ENCODE measurements around the gene GNB1L. TPM values are rescaled to one million over a fixed set of nuclear protein-coding genes. Genes with fewer than 3 reads are reported as not detected.

Gene GNB1L
- polyA plus RNA-seq, 1 donor, result 4.4 TPM

DNA sequence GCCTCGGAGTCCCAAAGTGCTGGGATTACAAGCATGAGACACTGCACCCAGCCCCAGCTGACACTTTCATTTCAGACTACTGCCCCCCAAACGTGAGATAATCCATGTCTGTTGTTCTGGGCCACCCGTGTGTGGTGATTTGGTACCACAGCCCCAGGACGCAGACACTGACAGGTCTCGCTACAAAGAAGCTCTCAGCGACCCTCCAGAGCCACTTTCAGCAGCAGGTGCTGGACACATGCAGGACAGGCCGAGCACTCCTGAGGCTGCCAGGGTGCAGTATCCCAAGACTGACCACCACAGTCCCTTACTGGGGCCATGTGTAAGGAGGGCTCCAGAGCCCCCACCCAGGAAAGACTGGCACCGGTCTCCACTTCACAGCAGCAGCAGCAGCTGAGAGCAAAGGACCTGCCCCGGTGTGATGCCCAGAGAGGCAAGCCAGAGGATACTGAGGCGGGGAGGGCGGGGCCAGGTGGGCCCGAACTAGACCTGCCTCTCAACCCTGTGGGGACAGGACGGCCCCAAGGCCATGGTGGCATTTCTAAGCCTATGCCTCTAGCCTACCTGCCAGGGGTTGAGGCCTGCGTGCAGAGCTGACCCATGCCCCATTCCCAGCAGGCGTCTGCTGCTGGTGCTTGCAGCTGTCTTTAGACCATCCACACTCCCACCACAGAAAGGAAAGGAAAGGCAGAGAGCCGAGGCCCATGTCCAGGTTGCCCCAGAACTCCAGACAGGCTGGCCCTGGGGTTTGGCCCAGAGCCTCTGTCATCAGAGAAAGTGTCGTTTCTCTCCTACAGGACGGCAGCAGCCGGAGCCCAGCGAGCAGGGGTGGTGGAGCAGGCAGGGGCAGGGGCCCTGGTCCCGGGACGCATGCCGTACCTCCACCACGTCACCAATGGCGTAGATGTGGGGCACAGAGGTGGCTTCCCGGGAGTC, 28.0 kb upstream of the GNB1L start:
- Histone ChIP-seq H3K27me3 (ENCODE audit: control insufficient read depth, insufficient read depth, low read length) (no peaks in the 10 kb centered on the region), H3K27ac (ENCODE audit: low read length) (no peak overlapping the region), H3K4me1 (ENCODE audit: control insufficient read depth, insufficient read depth, low read length) (peaks cover 12% of the 10 kb centered on the region), H3K4me3 (ENCODE audit: low read length) (no peak overlapping the region), H3K36me3 (ENCODE audit: control insufficient read depth, insufficient read depth, low read length) (peaks cover 18% of the 10 kb centered on the region), H3K9me3 (ENCODE audit: control insufficient read depth, low read depth, low read length) (no peaks in the 10 kb centered on the region)
- no peak for DNase-seq
- no CpG with 5 or more reads among the region's 26 CpGs for WGBS (ENCODE audit: insufficient coverage, low lambda C conversion rate)

DNA sequence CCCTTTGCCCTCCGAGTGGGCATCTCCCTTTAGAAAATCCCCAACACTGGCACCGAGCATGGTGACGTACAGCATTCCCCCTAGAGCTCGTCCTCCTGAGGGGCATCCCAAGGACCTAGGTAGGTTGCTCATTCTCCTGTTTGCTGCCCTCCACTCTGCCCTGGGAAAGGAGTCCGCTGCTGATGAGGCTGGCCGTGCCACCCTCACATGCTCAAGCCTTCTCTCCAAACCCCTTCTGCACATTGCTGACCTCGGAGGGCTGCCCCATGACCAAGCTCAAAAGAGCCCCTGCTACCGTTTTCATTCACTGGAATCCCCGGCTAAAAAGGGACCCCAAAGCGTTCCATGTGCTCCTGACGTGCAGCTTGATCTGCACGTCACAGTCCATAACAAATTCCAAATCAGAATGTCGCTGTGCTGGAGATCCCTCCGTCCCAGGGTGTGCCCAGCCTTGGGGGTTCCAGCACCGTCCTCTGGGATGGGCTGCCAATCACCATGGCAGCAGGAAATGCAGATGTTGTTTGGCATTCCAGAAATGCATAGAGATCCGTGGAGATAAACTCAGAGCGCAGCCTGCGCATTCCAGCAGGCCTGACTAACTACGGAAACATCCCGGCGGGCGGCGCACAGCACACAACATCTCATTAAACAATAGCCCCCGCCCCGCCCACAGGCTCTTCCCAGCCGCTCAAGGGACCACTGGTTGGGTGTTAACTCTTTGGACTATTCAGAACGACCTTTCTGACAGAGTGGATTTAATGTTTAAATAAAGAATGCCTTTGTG, 26.3 kb upstream of the GNB1L start:
- H3K27me3 ChIP-seq (ENCODE audit: control insufficient read depth, insufficient read depth, low read length), result no peaks in the 10 kb centered on the region
- H3K36me3 ChIP-seq (ENCODE audit: control insufficient read depth, insufficient read depth, low read length), result peaks cover 24% of the 10 kb centered on the region
- no CpG with 5 or more reads among the region's 27 CpGs for WGBS (ENCODE audit: insufficient coverage, low lambda C conversion rate)
- peak overlapping the region; percentile 32 for H3K27ac ChIP-seq (ENCODE audit: low read length)
- H3K4me1 ChIP-seq (ENCODE audit: control insufficient read depth, insufficient read depth, low read length), result peaks cover 12% of the 10 kb centered on the region
- H3K4me3 ChIP-seq (ENCODE audit: low read length), result no peak overlapping the region
- no peaks in the 10 kb centered on the region for H3K9me3 ChIP-seq (ENCODE audit: control insufficient read depth, low read depth, low read length)
- peak; percentile 58 to 65 for DNase-seq

DNA sequence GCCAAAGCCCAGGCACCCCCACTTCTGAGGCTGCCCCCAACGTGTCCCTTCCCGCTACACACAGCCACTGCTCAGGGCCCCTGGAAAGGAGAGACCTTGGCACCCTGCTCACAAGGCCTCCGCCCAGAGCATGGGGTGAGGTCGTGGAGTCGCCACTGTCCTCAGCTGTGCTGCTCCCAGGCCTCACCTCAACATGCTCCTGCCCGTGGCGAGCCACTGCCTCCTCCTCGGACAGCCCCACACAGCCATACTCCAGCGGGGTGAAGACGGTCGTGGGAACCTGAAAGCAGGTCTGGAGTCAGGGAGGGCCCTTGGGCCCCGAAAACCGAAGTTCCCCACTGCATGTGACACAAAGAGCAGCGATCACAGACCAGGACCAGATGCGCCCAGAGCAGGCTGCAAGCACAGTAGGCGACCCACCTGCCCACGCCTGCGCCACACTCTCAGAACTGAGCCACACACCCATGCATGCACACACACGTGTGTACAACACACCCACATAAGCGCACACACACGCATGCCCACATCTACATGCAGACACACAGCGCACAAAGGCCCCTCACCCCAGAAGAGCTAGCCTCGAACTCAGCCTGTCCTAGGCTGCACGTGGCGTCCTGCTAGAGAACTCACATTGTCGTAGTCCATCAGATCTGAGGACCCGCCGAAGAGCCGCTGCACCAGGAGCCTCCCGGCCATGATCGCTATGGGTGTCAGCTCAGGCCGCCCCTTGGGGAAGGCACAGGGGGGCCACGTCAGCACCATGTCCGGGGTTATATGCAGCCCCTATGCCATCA, 25.5 kb upstream of the GNB1L start:
- no peak for DNase-seq
- no CpG with 5 or more reads among the region's 34 CpGs for WGBS (ENCODE audit: insufficient coverage, low lambda C conversion rate)
- Histone ChIP-seq H3K27ac (ENCODE audit: low read length) (peak overlapping the region; percentile 32), H3K9me3 (ENCODE audit: control insufficient read depth, low read depth, low read length) (no peaks in the 10 kb centered on the region), H3K4me3 (ENCODE audit: low read length) (no peak overlapping the region), H3K36me3 (ENCODE audit: control insufficient read depth, insufficient read depth, low read length) (peaks cover 24% of the 10 kb centered on the region), H3K27me3 (ENCODE audit: control insufficient read depth, insufficient read depth, low read length) (no peaks in the 10 kb centered on the region), H3K4me1 (ENCODE audit: control insufficient read depth, insufficient read depth, low read length) (peaks cover 12% of the 10 kb centered on the region)

DNA sequence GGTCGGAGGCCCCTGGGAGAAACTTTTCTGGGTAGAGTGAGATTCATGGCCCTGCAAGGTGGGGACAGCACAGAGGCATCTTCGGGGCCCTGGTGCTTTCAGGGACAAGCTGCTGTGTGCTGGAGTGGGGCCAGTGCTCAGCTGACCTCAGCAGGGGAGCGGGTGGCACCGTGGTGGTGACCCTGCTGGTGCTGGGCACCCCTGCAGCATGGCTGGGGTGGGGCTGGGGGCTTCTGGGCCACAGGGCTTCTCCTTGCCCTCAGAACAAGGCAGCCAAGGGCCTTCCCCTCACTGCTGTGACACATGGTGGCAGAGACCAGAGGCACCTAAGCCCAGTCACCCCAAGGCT, 24.9 kb upstream of the GNB1L start:
- Histone ChIP-seq H3K27me3 (ENCODE audit: control insufficient read depth, insufficient read depth, low read length) (no peaks in the 10 kb centered on the region), H3K4me3 (ENCODE audit: low read length) (no peak overlapping the region), H3K9me3 (ENCODE audit: control insufficient read depth, low read depth, low read length) (no peaks in the 10 kb centered on the region), H3K27ac (ENCODE audit: low read length) (no peak overlapping the region), H3K4me1 (ENCODE audit: control insufficient read depth, insufficient read depth, low read length) (peaks cover 12% of the 10 kb centered on the region), H3K36me3 (ENCODE audit: control insufficient read depth, insufficient read depth, low read length) (peaks cover 24% of the 10 kb centered on the region)
- WGBS (ENCODE audit: insufficient coverage, low lambda C conversion rate), result no CpG with 5 or more reads among the region's 4 CpGs
- DNase-seq, result no peak

DNA sequence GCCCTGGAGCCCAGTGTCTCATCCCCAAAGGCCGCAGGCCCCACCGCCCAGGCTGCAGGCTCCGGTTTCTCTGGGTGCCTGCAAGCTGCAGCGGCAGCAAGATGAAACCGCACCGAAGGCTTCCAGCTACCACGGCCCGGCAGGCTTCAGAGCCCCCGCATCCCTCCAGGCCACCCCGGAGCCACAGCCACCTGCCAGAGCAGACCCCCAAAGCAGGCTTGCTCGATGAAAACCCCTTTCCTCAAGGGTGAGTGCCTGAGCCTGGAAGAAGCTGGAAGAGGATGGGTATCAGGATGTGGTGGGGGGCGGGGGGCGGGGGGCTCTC, 24.5 kb upstream of the GNB1L start:
- WGBS (ENCODE audit: insufficient coverage, low lambda C conversion rate), result no CpG with 5 or more reads among the region's 13 CpGs
- Histone ChIP-seq H3K4me1 (ENCODE audit: control insufficient read depth, insufficient read depth, low read length) (peaks cover 14% of the 10 kb centered on the region), H3K4me3 (ENCODE audit: low read length) (no peak overlapping the region), H3K36me3 (ENCODE audit: control insufficient read depth, insufficient read depth, low read length) (peaks cover 24% of the 10 kb centered on the region), H3K9me3 (ENCODE audit: control insufficient read depth, low read depth, low read length) (no peaks in the 10 kb centered on the region), H3K27me3 (ENCODE audit: control insufficient read depth, insufficient read depth, low read length) (no peaks in the 10 kb centered on the region), H3K27ac (ENCODE audit: low read length) (no peak overlapping the region)
- no peak for DNase-seq

DNA sequence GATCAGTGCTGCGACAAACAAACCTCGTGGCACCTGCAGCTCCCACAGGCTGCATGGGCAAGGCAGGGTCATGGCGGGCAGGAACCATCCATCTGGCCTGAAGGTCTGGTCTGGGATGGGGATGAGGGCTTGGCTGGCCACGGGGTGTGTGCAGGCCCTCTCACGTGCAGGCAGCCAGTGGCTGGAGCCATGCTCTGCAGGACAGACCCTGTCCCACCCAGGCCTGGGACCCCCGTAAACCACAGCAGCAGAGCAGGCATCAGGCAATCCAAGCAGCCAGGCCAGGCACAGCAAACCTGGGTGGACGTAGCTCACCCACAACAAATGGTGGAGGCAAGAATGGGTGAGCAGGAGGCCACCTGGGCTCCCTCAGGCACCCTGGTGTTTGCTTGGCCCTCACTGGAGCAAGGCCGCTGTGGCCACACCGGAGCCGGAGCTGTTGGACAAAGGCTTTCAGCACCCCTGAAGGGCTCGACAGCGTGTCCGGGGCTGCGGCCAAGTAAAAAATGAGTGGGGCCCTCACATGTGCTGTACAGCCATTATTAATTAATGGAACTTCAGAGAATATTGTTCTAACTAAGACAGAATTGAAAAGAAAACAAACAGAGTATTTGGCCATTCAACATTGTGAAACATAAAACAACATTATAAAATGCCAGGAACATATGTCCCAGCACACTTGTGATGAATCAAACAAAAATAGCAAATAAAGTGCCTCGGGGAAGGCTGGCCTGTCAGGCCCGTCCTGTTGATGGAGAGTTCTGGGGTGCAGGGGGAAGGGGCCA, 24.0 kb upstream of the GNB1L start:
- no CpG with 5 or more reads among the region's 16 CpGs for WGBS (ENCODE audit: insufficient coverage, low lambda C conversion rate)
- H3K9me3 ChIP-seq (ENCODE audit: control insufficient read depth, low read depth, low read length), result no peaks in the 10 kb centered on the region
- peaks cover 20% of the 10 kb centered on the region for H3K4me1 ChIP-seq (ENCODE audit: control insufficient read depth, insufficient read depth, low read length)
- DNase-seq, result no peak
- no peaks in the 10 kb centered on the region for H3K27me3 ChIP-seq (ENCODE audit: control insufficient read depth, insufficient read depth, low read length)
- H3K4me3 ChIP-seq (ENCODE audit: low read length), result no peak overlapping the region
- H3K27ac ChIP-seq (ENCODE audit: low read length), result no peak overlapping the region
- H3K36me3 ChIP-seq (ENCODE audit: control insufficient read depth, insufficient read depth, low read length), result peaks cover 24% of the 10 kb centered on the region

DNA sequence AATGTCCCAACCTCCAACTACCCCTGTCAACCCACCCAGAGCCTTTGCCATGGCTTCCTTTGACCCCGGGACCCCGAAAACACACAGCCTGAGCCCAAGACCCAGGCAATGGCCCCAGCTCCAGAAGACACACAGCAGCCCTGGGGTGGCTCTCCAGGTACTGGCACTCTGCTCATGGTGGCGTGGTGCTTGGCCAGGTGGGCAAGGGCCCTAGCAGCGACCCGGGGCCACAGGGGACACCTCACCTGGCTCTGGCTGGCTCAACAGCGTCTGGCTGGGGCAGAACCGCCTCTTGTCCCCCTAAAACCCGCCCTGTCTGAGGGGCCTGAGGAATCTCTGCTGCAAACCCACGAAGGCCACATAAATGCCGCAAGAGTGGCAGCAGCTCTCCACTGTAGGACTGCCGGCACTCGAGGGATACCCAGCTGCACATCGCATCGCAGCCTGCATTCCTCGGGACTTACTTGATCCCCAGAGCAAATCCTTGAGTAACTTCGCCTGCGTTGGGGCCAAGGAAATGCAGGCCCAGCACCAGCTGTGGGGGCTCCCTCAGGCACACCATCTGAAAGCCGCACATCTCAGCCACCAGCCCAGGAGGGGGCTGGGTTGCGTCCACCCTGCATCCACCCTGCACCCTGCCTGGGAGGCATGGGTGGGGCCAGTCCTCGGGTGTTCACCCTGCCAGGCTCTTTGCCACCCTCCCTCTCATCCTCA, 23.1 kb upstream of the GNB1L start:
- WGBS (ENCODE audit: insufficient coverage, low lambda C conversion rate), result no CpG with 5 or more reads among the region's 20 CpGs
- DNase-seq, result no peak

DNA sequence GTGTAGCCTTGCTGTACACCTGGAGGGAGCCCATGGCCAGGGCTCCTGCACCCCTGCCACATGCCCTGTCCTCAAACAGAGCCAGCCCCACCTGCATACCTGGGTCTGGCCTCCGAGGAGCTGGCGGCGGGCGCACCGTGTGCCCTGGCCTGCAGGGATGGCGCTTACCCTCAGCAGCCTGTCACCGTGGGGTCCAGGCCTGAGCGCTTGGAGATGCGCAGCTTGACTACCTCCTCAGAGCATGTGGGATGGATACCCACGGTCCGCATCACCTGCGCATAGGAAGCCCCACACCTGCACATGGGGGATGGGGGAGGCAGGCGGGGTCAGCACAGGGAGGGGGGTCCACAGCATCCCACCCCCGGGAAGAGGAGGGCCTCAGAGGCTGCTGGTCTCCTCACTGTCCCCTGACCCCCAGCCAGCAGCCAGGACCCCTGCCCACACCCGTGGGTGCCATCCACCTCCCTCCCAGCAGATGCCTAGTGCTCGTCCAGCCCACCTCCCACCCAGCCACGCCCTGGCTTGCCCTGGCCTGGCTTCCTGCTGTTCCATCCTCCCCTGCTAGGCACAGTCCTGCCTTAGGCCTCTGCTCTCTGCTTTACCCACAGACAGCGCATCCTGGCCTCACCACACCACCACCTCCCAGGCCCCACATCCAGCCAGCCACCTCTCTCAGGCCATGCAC, 22.4 kb upstream of the GNB1L start:
- H3K9me3 ChIP-seq (ENCODE audit: control insufficient read depth, low read depth, low read length), result no peaks in the 10 kb centered on the region
- H3K4me3 ChIP-seq (ENCODE audit: low read length), result no peak overlapping the region
- peaks cover 16% of the 10 kb centered on the region for H3K36me3 ChIP-seq (ENCODE audit: control insufficient read depth, insufficient read depth, low read length)
- peaks cover 21% of the 10 kb centered on the region for H3K4me1 ChIP-seq (ENCODE audit: control insufficient read depth, insufficient read depth, low read length)
- DNase-seq, result no peak
- H3K27me3 ChIP-seq (ENCODE audit: control insufficient read depth, insufficient read depth, low read length), result no peaks in the 10 kb centered on the region
- no peak overlapping the region for H3K27ac ChIP-seq (ENCODE audit: low read length)
- WGBS (ENCODE audit: insufficient coverage, low lambda C conversion rate), result no CpG with 5 or more reads among the region's 18 CpGs

More for the DNA sequence above, 23.1 kb upstream of the GNB1L start:
- Histone ChIP-seq H3K4me1 (ENCODE audit: control insufficient read depth, insufficient read depth, low read length) (peaks cover 21% of the 10 kb centered on the region), H3K27me3 (ENCODE audit: control insufficient read depth, insufficient read depth, low read length) (no peaks in the 10 kb centered on the region), H3K27ac (ENCODE audit: low read length) (no peak overlapping the region), H3K9me3 (ENCODE audit: control insufficient read depth, low read depth, low read length) (no peaks in the 10 kb centered on the region), H3K4me3 (ENCODE audit: low read length) (no peak overlapping the region), H3K36me3 (ENCODE audit: control insufficient read depth, insufficient read depth, low read length) (peaks cover 20% of the 10 kb centered on the region)

DNA sequence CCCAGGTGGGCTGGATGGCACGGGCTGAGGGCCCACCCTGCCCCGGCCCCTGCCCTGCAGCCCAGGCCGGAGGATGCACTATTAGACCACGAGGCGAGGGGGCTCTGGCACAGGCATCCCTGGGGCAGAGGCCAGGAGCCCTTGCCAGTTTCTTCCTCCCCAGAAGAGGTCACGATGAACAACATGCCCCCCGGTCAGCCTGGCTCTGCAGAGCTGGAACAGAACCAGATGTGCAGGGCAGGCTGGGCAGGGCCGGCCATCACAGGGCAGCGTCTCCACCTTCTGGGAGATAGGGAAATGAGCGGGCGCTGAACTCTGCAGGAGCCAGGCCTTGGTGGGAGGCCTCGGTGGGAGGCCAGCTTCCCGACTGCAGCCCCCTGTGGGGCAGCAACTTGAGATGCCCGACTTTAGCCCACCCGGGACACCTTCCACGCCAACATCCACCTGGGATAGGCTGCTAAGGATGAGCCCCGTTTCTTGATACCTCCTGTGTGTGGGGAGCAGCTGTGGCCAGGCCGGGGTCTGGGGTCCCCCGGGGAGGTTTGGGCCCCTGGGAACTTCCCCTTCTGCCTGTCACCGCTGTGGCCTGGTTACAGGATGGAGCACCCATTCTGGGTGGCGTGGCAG, 21.8 kb upstream of the GNB1L start:
- peaks cover 17% of the 10 kb centered on the region for H3K4me1 ChIP-seq (ENCODE audit: control insufficient read depth, insufficient read depth, low read length)
- H3K27ac ChIP-seq (ENCODE audit: low read length), result no peak overlapping the region
- no peaks in the 10 kb centered on the region for H3K9me3 ChIP-seq (ENCODE audit: control insufficient read depth, low read depth, low read length)
- no peak for DNase-seq
- no peaks in the 10 kb centered on the region for H3K27me3 ChIP-seq (ENCODE audit: control insufficient read depth, insufficient read depth, low read length)
- no CpG with 5 or more reads among the region's 21 CpGs for WGBS (ENCODE audit: insufficient coverage, low lambda C conversion rate)
- H3K36me3 ChIP-seq (ENCODE audit: control insufficient read depth, insufficient read depth, low read length), result peaks cover 16% of the 10 kb centered on the region
- no peak overlapping the region for H3K4me3 ChIP-seq (ENCODE audit: low read length)
